B cell (primary cell): Measurements from ENCODE around the gene HRK.

Experiments used
- CTCF ChIP-seq: fragments of 200-600 bp; IDR thresholded peaks from one replicate; pipeline ENCODE4 v1.8.0; 2022; ENCODE audit warnings: antibody characterized with exemption, mild to moderate bottlenecking
- EZH2 ChIP-seq: IDR thresholded peaks from 2 replicates; pipeline ENCODE4 v1.6.1; 2012; ENCODE audit warnings: borderline replicate concordance, low read depth, mild to moderate bottlenecking, moderate library complexity, low read length; ENCODE audit not compliant: insufficient read depth, poor library complexity, severe bottlenecking

DNA sequence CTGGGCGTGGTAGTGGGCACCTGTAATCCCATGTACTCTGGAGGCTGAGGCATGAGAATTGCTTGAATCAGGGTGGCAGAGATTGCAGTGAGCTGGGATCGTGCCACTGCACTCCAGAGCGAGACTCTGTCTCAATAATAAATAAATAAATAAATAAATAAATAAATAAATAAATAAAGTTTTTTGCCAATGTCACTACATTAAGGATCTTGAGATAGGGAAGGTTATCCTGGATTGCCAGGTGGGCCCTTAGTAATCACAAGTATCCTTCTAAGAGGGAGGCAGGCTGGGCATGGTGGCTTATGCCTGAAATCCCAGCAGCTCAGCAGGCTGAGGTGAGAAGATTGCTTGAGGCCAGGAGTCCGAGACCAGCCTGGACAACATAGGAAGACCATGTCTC lies 25.0 kb upstream of the HRK start:
- TF ChIP-seq CTCF (no peak), EZH2 (no peak)
